Measurements from ENCODE around the gene ASB10.

Gene ASB10

GRCh38 chr7:151134743-151135524 lies 52.1 kb downstream of the ASB10 start:
- no peak for DNase-seq

- DNase-seq = no peak
Observed at GRCh38 chr7:151133986-151134742, 52.9 kb downstream of the ASB10 start.

GRCh38 chr7:151133266-151133985 lies 53.6 kb downstream of the ASB10 start:
- DNase-seq = no peak

GRCh38 chr7:151132461-151133205 lies 54.4 kb downstream of the ASB10 start:
- DNase-seq = no peak

- DNase-seq = no peak
Observed at GRCh38 chr7:151131592-151132293, 55.3 kb downstream of the ASB10 start.

GRCh38 chr7:151131224-151131591 lies 55.8 kb downstream of the ASB10 start:
- DNase-seq = no peak

- DNase-seq = no peak
Observed at GRCh38 chr7:151130741-151131157, 56.3 kb downstream of the ASB10 start.

GRCh38 chr7:151129960-151130591 lies 57.0 kb downstream of the ASB10 start:
- DNase-seq = no peak

GRCh38 chr7:151129117-151129959 lies 57.7 kb downstream of the ASB10 start:
- no peak for DNase-seq

- no peak for DNase-seq
Observed at GRCh38 chr7:151128716-151129115, 58.3 kb downstream of the ASB10 start.

- no peak for DNase-seq
Observed at GRCh38 chr7:151128144-151128543, 58.9 kb downstream of the ASB10 start.

GRCh38 chr7:151126491-151127137 lies 60.4 kb downstream of the ASB10 start:
- no peak for DNase-seq

- DNase-seq = no peak
Observed at GRCh38 chr7:151125846-151126481, 61.1 kb downstream of the ASB10 start.
